22Rv1 (cell line): ENCODE results near the gene LCN1.

Experiments used
- H3K27ac ChIP-seq: fragments of 450-650 bp; 2 replicates; pipeline ENCODE4 v1.5.1; 2017
- CTCF ChIP-seq: fragments of 450-650 bp; IDR thresholded peaks from 2 replicates; pipeline ENCODE4 v1.5.1; 2017; ENCODE audit warnings: mild to moderate bottlenecking
- ZFX ChIP-seq: fragments of 450-650 bp; IDR thresholded peaks from 2 replicates; pipeline ENCODE4 v1.6.1; 2017; ENCODE audit warnings: antibody characterized with exemption, borderline replicate concordance

The LCN1 gene

GRCh38 chr9:135514342-135515082, 6.7 kb upstream of the LCN1 start:
- H3K27ac ChIP-seq: no peak overlapping the region
- no peak for TF ChIP-seq ZFX
- no peak for TF ChIP-seq CTCF

- no peak overlapping the region for H3K27ac ChIP-seq
- TF ChIP-seq ZFX (no peak), CTCF (no peak)
Measured at GRCh38 chr9:135515083-135515951, 5.9 kb upstream of the LCN1 start.

- TF ChIP-seq ZFX (no peak), CTCF (no peak)
- no peak overlapping the region for H3K27ac ChIP-seq
Measured at GRCh38 chr9:135516132-135516860, 4.9 kb upstream of the LCN1 start.

GRCh38 chr9:135517407-135517822, 3.8 kb upstream of the LCN1 start:
- no peak for TF ChIP-seq CTCF
- no peak for TF ChIP-seq ZFX
- no peak overlapping the region for H3K27ac ChIP-seq

- no peak for TF ChIP-seq ZFX
- TF ChIP-seq CTCF: no peak
- H3K27ac ChIP-seq: no peak overlapping the region
Measured at GRCh38 chr9:135519179-135519971, 1.9 kb upstream of the LCN1 start.

- no peak for TF ChIP-seq CTCF
- TF ChIP-seq ZFX: no peak
- H3K27ac ChIP-seq: no peak overlapping the region
Measured at GRCh38 chr9:135521608-135522095, 412 bp downstream of the LCN1 start.
